B cell (primary cell): ENCODE data around the gene EEA1. TPM values are rescaled to one million over a fixed set of nuclear protein-coding genes. Genes with fewer than 3 reads are reported as not detected.
A peak's percentile ranks its signal among the peaks of the same experiment; 100 is the strongest.

Source experiments
- ATAC-seq: fragments of 200-7000 bp; cut with Tn5 transposase; one replicate; pipeline ENCODE4 v1.10.0; 2021; ENCODE audit warnings: low read depth, mild to moderate bottlenecking, moderate number of reproducible peaks, moderate library complexity
- CTCF ChIA-PET: fragments of 350-600 bp; sonication (Branson Sonifier 250); formaldehyde crosslinking; loops from one replicate; lab custom pipeline; 2021; ENCODE audit warnings: antibody characterized with exemption, inconsistent platforms; lab: Charles Lee
- POLR2A ChIA-PET: fragments of 350-600 bp; sonication (Branson Sonifier 250); formaldehyde crosslinking; loops from one replicate; lab custom pipeline; 2021; ENCODE audit warnings: antibody characterized with exemption; lab: Charles Lee
- DNase-seq: peaks from one replicate; pipeline ENCODE4 v3.0.0; 2013
- H2AFZ ChIP-seq: 2 replicates; pipeline ENCODE4 v1.6.1; 2012; ENCODE audit warnings: mild to moderate bottlenecking, low read depth, low read length; ENCODE audit not compliant: insufficient read depth, poor library complexity, severe bottlenecking
- H3K27ac ChIP-seq, 2 donors: 1 replicate in 1 of 2; 2 replicates in 1 of 2; pipeline ENCODE4 v1.5.1; 2012 to 2013; ENCODE audit warnings: low read length in 2 of 2, mild to moderate bottlenecking in 2 of 2, moderate library complexity in 1 of 2
- H3K27me3 ChIP-seq, 4 experiments: fragments of 200-600 bp in 1 of 4; sonication (generic) in 1 of 4; replicated peaks in 1 of 4; 1 replicate in 2 of 4; 2 replicates in 2 of 4; pipeline versions ENCODE4 v1.6.1 to v1.7.0; 2013 to 2016; ENCODE audit warnings: low read length in 3 of 4, mild to moderate bottlenecking in 2 of 4, mixed read lengths in 1 of 4, moderate library complexity in 1 of 4; ENCODE audit not compliant: insufficient read depth in 4 of 4, control insufficient read depth in 3 of 4; ENCODE audit errors: control extremely low read depth in 1 of 4
- H3K36me3 ChIP-seq, 2 experiments: replicated peaks in 1 of 2; 1 replicate in 1 of 2; 2 replicates in 1 of 2; pipeline versions ENCODE4 v1.6.1 to v1.7.1; 2013; ENCODE audit warnings: low read length in 1 of 2; ENCODE audit not compliant: insufficient read depth in 2 of 2, control insufficient read depth in 1 of 2; ENCODE audit errors: control extremely low read depth in 1 of 2, extremely low read depth in 1 of 2
- H3K4me1 ChIP-seq, 2 donors: fragments of 200-600 bp in 1 of 2; sonication (generic) in 1 of 2; 1 replicate in 1 of 2; 2 replicates in 1 of 2; pipeline versions ENCODE4 v1.5.1 to v1.6.1; 2013 to 2017; ENCODE audit warnings: low read length in 2 of 2; ENCODE audit not compliant: control insufficient read depth in 2 of 2, insufficient read depth in 2 of 2
- H3K4me2 ChIP-seq: replicated peaks from 2 replicates; pipeline ENCODE3; 2012; ENCODE audit warnings: mild to moderate bottlenecking, low read depth, low read length; ENCODE audit not compliant: poor library complexity, severe bottlenecking
- H3K4me3 ChIP-seq, 5 experiments: fragments of 200-600 bp in 1 of 5; sonication (generic) in 1 of 5; 1 replicate in 3 of 5; 2 replicates in 2 of 5; pipeline versions ENCODE4 v1.5.1 to v1.7.0; 2011 to 2016; ENCODE audit warnings: low read length in 4 of 5, mild to moderate bottlenecking in 4 of 5, low read depth in 2 of 5, control low read depth in 1 of 5, moderate library complexity in 1 of 5; ENCODE audit not compliant: insufficient read depth in 1 of 5; ENCODE audit errors: control extremely low read depth in 1 of 5, extremely low read depth in 1 of 5
- H3K79me2 ChIP-seq: fragments of 200-600 bp; sonication (generic); one replicate; pipeline ENCODE4 v1.6.0; 2016; ENCODE audit warnings: low read length; ENCODE audit not compliant: control insufficient read depth, insufficient read depth
- H3K9ac ChIP-seq: fragments of 200-600 bp; sonication (generic); 2 replicates; pipeline ENCODE4 v1.6.1; 2017; ENCODE audit warnings: mild to moderate bottlenecking, low read length, moderate library complexity
- H3K9me3 ChIP-seq, 3 donors: one replicate each; pipeline versions ENCODE4 v1.6.1 to v1.7.1; 2013; ENCODE audit warnings: low read length in 2 of 3; ENCODE audit not compliant: control insufficient read depth in 2 of 3, insufficient read depth in 1 of 3; ENCODE audit errors: control extremely low read depth in 1 of 3
- H4K20me1 ChIP-seq: 2 replicates; pipeline ENCODE4 v1.6.0; 2012; ENCODE audit warnings: mild to moderate bottlenecking, low read length; ENCODE audit not compliant: insufficient read depth, control insufficient read depth, poor library complexity, severe bottlenecking
- H3K27ac Mint-ChIP-seq: one replicate; pipeline ENCODE4 v1.8.0; 2021; ENCODE audit warnings: mixed read lengths
- H3K27me3 Mint-ChIP-seq: one replicate; pipeline ENCODE4 v1.8.0; 2021; ENCODE audit warnings: mixed read lengths
- H3K4me1 Mint-ChIP-seq: one replicate; pipeline ENCODE4 v1.8.0; 2021; ENCODE audit warnings: mixed read lengths
- H3K4me3 Mint-ChIP-seq: one replicate; pipeline ENCODE4 v1.8.0; 2021; ENCODE audit warnings: mixed read lengths
- H3K9me3 Mint-ChIP-seq: one replicate; pipeline ENCODE4 v1.8.0; 2022; ENCODE audit warnings: mixed read lengths; ENCODE audit not compliant: insufficient read depth
- EZH2 ChIP-seq: IDR thresholded peaks from 2 replicates; pipeline ENCODE4 v1.6.1; 2012; ENCODE audit warnings: borderline replicate concordance, low read depth, mild to moderate bottlenecking, moderate library complexity, low read length; ENCODE audit not compliant: insufficient read depth, poor library complexity, severe bottlenecking
- WGBS: methylation state at CpG from one replicate; pipeline ENCODE4 v1.1.5; 2013; ENCODE audit warnings: missing lambda C conversion rate; ENCODE audit not compliant: insufficient coverage; 5-methylcytosine and 5-hydroxymethylcytosine counted together
- intact Hi-C: fragments of 100-400 bp; cut with micrococcal nuclease; formaldehyde crosslinking; loops from one replicate; pipeline ENCODE4 v1.10.0; 2022
- polyA minus RNA-seq: library from RNA; depleted of rRNA, polyadenylated mRNA; stranded (reverse); fragments of >200 nt; gene quantifications from 2 replicates; pipeline ENCODE4 v1.2.3, GENCODE V29; 2012
- polyA plus RNA-seq: library from polyadenylated mRNA; depleted of rRNA; stranded (reverse); fragments of >200 nt; gene quantifications from 2 replicates; pipeline ENCODE4 v1.2.3, GENCODE V29; 2012
- total RNA-seq, 2 donors: library from RNA; stranded (reverse); fragments of 120-200 nt in 1 of 2; gene quantifications; 1 replicate in 1 of 2; 2 replicates in 1 of 2; pipeline versions ENCODE4 v1.2.3 to v1.2.4, GENCODE V29; 2013 to 2022
- TF ChIP-seq, protein P1 (sequence below): fragments of 200-600 bp; IDR thresholded peaks from one replicate; pipeline ENCODE4 v1.8.0; 2022; ENCODE audit warnings: antibody characterized with exemption, mild to moderate bottlenecking

Gene EEA1
- total RNA-seq (24.4 and 26.3 TPM in 2 replicates), polyA plus RNA-seq (1.8 and 3.2 TPM in 2 replicates), polyA minus RNA-seq (4.8 and 5.2 TPM in 2 replicates)
- 13.0 TPM for total RNA-seq (2013)

DNA sequence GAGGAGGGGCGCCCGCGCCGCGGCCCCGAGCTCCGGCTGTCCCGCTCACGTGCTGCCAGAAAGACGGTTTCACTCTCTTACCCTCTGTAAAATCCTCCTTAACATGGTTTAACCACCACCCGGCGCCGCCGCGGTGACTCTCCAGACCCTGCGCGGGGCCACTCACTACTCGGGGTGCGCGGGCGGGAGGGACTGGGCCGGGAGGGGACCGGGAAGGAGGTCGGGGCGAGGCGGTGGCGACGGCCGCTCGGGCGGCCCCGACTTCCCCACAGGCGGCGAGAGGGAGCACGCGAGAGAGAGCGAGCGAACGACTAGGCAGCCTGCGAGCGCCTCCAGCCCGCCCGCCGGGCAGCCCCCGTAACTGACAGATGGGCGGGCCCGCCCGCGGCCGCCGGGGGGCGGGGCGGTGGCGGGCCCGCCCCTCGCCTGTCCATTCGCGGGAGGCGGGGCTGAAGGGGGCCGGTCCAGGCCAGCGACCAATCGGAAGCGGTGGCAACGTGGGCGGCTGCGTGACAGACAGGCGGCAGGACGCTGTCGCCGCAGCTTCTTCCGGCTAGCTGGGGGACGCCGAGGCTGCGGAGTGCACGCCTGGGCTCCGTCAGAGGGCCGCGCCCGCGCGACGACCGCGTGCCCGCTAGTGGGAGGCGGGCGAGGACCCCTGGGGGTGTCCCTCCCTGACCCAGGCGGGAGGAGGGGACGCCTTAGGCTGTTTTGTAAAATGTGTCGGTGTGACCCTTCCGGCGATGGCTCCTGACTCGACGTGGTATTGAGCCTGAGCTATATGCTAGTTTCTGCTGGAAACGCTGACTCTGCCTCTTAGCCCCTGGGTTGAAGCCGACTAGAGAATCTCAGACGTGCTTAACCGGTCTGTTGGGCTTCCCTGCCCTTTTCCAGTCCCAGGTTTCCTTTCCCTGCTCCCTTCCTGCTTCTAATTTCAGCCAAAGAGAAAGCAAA lies at the start of gene EEA1:
TSS of gene EEA1 (minus strand) at position 334 of the 954 bp plus-strand sequence. CDS start at position 105, 229 bp downstream.
- intact Hi-C loops = loop anchor here (1.0 to 10.0 kb wide), 11 partner anchors 12 to 813 kb away; partner anchors contain the start of genes CRADD, MRPL42, NUDT4 and SOCS2
- ChIA-PET POLR2A (interaction anchor here (0.6 to 2.0 kb wide), 12 partner anchors 8 to 784 kb away, joined by 3 to 7 read pairs (median 4); partner anchors contain the start of genes BTG1 and MRPL42), CTCF (interaction anchor here (0.9 to 4.3 kb wide), 13 partner anchors 15 to 1172 kb away, joined by 3 to 29 read pairs (median 5); no protein-coding TSS in a partner anchor)
- Histone ChIP-seq H2AFZ (peak within 1 kb of the TSS; percentile 96), H3K4me3 (peak within 1 kb of the TSS; percentile 64 to 91 (median 79)), H3K27me3 (no peaks in the 10 kb centered on the region), H3K4me2 (peak within 1 kb of the TSS; percentile 84), H3K4me1 (peaks cover 23 to 24% of the 10 kb centered on the region in 2 donors), H3K9me3 (no peaks in the 10 kb centered on the region), H3K79me2 (peaks cover 29% of the 10 kb centered on the region), H3K9ac (peak within 1 kb of the TSS; percentile 91), H3K27ac (peak within 1 kb of the TSS; percentile 90 to 96), H4K20me1 (no peaks in the 10 kb centered on the region), H3K36me3 (no peaks in the 10 kb centered on the region)
- under 1% methylated on average over 93 of the region's 98 CpGs for WGBS
- no peaks in the 10 kb centered on the region for H3K9me3 Mint-ChIP-seq
- no peak for TF ChIP-seq EZH2
- TF ChIP-seq, protein P1, sequence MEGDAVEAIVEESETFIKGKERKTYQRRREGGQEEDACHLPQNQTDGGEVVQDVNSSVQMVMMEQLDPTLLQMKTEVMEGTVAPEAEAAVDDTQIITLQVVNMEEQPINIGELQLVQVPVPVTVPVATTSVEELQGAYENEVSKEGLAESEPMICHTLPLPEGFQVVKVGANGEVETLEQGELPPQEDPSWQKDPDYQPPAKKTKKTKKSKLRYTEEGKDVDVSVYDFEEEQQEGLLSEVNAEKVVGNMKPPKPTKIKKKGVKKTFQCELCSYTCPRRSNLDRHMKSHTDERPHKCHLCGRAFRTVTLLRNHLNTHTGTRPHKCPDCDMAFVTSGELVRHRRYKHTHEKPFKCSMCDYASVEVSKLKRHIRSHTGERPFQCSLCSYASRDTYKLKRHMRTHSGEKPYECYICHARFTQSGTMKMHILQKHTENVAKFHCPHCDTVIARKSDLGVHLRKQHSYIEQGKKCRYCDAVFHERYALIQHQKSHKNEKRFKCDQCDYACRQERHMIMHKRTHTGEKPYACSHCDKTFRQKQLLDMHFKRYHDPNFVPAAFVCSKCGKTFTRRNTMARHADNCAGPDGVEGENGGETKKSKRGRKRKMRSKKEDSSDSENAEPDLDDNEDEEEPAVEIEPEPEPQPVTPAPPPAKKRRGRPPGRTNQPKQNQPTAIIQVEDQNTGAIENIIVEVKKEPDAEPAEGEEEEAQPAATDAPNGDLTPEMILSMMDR = no peak
- H3K27ac Mint-ChIP-seq = peak within 1 kb of the TSS; percentile 96
- H3K4me3 Mint-ChIP-seq = peak within 1 kb of the TSS; percentile 96
- peak; percentile 82 for ATAC-seq
- peak; percentile 97 for DNase-seq
- H3K27me3 Mint-ChIP-seq = no peaks in the 10 kb centered on the region
- peaks cover 34% of the 10 kb centered on the region for H3K4me1 Mint-ChIP-seq
